ENCODE results near the gene CDKL1. TPM values are rescaled to one million over a fixed set of nuclear protein-coding genes. Genes with fewer than 3 reads are reported as not detected.

Gene CDKL1
- total RNA-seq, 1 donor from 2014 or later, result 2.4 TPM

DNA sequence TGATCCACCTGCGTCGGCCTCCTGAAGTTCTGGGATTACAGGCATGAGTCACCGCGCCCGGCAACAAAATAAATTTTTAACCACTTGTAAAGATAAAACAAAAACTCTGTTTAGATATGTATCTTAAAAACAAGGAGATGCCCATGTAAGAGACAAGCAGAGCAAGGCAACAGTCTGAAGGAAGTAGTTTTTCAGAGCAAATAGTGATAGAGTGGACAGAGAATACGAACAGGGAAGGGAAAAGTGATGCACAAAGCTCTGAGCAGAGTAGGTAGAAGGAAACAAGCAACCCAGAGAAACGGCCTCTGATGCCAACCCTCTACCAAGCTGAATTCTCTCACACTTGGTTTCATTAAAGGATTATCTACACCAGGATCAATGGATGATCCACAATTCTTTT is 24.8 kb upstream of the CDKL1 start:
- peaks cover 1% of the 10 kb centered on the region for H3K36me3 ChIP-seq (ENCODE audit: control insufficient read depth, insufficient read depth, low read length)
- TF ChIP-seq, protein P1, sequence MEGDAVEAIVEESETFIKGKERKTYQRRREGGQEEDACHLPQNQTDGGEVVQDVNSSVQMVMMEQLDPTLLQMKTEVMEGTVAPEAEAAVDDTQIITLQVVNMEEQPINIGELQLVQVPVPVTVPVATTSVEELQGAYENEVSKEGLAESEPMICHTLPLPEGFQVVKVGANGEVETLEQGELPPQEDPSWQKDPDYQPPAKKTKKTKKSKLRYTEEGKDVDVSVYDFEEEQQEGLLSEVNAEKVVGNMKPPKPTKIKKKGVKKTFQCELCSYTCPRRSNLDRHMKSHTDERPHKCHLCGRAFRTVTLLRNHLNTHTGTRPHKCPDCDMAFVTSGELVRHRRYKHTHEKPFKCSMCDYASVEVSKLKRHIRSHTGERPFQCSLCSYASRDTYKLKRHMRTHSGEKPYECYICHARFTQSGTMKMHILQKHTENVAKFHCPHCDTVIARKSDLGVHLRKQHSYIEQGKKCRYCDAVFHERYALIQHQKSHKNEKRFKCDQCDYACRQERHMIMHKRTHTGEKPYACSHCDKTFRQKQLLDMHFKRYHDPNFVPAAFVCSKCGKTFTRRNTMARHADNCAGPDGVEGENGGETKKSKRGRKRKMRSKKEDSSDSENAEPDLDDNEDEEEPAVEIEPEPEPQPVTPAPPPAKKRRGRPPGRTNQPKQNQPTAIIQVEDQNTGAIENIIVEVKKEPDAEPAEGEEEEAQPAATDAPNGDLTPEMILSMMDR (IDR thresholded peaks at IDR 0.05; ENCODE audit: insufficient read depth, low read length, poor library complexity, severe bottlenecking), result no peak

DNA sequence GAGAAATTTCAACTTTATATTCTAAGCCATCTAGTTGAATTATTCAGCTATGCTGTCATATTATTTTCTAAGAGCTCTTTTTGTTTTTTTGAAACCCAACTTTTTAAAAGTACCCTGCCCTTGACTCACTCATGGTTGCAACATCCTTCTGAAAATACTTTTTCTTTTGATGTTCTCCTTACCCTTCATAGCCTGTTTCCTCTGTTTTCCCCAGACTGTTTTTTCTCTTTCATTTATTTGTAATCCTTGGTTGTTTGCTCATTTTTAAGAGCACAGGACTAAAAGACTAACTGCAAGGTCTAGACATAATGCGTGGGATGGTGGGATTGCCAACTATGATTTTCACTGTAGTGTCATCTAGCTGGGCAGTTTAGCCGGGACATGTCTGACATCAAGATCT is 21.2 kb upstream of the CDKL1 start:
- H3K27me3 ChIP-seq (ENCODE audit: control insufficient read depth, insufficient read depth, low read length), result no peaks in the 10 kb centered on the region
- no peak overlapping the region for H3K4me3 ChIP-seq (ENCODE audit: low read depth, low read length)
- TF ChIP-seq, protein P1 (IDR thresholded peaks at IDR 0.05; ENCODE audit: insufficient read depth, low read length, poor library complexity, severe bottlenecking), result no peak
- H3K36me3 ChIP-seq (ENCODE audit: control insufficient read depth, insufficient read depth, low read length), result no peaks in the 10 kb centered on the region
- DNase-seq (ENCODE audit: low read depth), result no peak

More for the DNA sequence above, 24.8 kb upstream of the CDKL1 start:
- Histone ChIP-seq H3K4me3 (ENCODE audit: low read depth, low read length) (no peak overlapping the region), H3K27me3 (ENCODE audit: control insufficient read depth, insufficient read depth, low read length) (no peaks in the 10 kb centered on the region)
- no peak for DNase-seq (ENCODE audit: low read depth)

DNA sequence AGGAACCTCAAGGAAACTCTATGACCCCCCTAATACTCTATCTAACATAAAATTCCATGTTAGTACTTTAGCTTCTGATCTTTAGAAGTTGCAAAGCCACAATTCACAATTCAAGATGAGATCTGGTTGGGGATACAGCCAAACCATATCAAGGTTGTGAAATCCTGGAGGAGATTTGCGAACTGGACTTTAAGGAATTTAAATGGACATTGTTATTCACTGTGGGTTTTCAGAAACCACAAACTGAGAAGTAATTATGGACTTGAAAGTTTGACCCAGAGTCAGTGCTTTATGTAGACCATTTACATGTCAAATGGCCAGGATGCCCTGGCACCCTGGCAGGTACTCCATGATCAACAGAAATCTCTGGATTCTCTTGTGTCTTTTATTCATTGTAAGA is 14.2 kb upstream of the CDKL1 start:
- no peak for DNase-seq (ENCODE audit: low read depth)

DNA sequence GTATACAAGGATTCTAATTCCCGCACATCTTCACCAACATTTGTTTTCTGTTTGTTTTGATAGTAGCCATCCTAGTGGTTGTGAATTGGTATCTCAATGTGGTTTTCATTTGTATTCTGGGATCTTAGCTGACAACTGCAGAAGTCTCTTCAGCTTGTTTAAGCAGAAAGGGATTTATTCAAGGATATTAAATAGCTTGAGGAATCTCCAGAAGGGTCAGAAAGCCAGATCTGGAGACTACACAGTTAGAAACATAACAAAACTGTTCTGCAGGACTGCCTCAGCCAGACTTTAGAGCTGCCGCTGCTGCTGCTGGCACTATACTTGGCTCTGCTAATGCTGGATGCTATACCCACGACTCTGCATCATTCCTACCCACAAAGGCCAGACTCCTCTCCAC is 13.4 kb upstream of the CDKL1 start:
- no peak for DNase-seq (ENCODE audit: low read depth)
- Histone ChIP-seq H3K4me3 (ENCODE audit: low read depth, low read length) (no peak overlapping the region), H3K27me3 (ENCODE audit: control insufficient read depth, insufficient read depth, low read length) (no peaks in the 10 kb centered on the region), H3K36me3 (ENCODE audit: control insufficient read depth, insufficient read depth, low read length) (no peaks in the 10 kb centered on the region)
- TF ChIP-seq, protein P1 (IDR thresholded peaks at IDR 0.05; ENCODE audit: insufficient read depth, low read length, poor library complexity, severe bottlenecking), result no peak

More for the DNA sequence above, 14.2 kb upstream of the CDKL1 start:
- TF ChIP-seq, protein P1 (IDR thresholded peaks at IDR 0.05; ENCODE audit: insufficient read depth, low read length, poor library complexity, severe bottlenecking), result no peak
- Histone ChIP-seq H3K4me3 (ENCODE audit: low read depth, low read length) (no peak overlapping the region), H3K36me3 (ENCODE audit: control insufficient read depth, insufficient read depth, low read length) (no peaks in the 10 kb centered on the region), H3K27me3 (ENCODE audit: control insufficient read depth, insufficient read depth, low read length) (no peaks in the 10 kb centered on the region)

DNA sequence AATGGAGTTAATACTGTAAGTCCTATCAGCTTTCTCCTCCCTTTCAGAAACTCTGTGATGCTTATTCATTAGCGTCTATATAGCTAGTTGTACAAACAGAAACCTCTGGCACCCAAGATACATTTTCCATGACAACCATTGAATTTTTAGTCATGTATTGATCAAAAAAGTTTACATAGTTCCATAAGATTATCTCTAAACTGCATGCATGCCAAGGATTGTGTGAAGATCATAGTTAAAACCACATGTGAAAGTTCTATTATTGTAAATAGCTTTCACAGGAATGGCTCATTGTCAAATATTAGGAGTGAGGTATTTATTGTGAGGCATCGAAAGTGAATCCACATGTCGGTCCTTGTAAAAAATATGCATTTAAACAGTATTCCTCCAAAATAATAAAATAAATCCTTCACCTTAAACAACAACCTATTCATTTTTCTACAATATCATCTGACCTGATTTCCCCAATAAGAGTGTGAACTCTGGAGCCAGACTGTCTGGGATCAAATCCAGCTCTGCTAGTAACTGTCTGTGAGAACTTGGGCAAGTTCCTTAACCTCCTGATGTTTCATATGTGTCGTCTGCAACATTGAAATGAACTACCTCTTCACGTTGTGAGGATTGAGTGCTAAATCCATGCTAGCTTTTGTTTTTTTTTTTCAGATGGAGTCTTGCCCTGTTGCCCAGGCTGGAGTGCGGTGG is 10.6 kb upstream of the CDKL1 start:
- DNase-seq (ENCODE audit: low read depth), result no peak
- H3K36me3 ChIP-seq (ENCODE audit: control insufficient read depth, insufficient read depth, low read length), result no peaks in the 10 kb centered on the region
- TF ChIP-seq, protein P1 (IDR thresholded peaks at IDR 0.05; ENCODE audit: insufficient read depth, low read length, poor library complexity, severe bottlenecking), result no peak
- H3K4me3 ChIP-seq (ENCODE audit: low read depth, low read length), result no peak overlapping the region
- H3K27me3 ChIP-seq (ENCODE audit: control insufficient read depth, insufficient read depth, low read length), result no peaks in the 10 kb centered on the region

DNA sequence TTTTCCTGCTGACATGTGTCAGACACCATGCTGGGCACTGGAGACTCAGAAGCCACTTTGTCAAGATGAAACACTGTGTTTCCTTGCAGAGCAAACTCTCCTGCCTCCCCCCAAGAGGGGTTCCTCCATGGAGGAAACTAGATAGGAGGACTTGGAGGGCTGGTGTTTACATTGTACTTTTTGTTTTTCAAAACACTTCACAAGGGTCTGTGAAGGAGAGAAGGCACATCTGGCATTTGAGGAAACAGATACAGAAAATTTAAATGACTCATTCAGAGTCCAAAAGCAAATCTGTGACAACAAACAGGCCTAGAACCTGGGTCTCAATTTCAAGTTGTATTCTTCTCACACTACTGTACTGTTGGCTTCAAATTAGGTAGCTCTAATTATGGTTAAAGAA is 6.7 kb upstream of the CDKL1 start:
- no peak for DNase-seq (ENCODE audit: low read depth)
- Histone ChIP-seq H3K27me3 (ENCODE audit: control insufficient read depth, insufficient read depth, low read length) (no peaks in the 10 kb centered on the region), H3K4me3 (ENCODE audit: low read depth, low read length) (no peak overlapping the region), H3K36me3 (ENCODE audit: control insufficient read depth, insufficient read depth, low read length) (no peaks in the 10 kb centered on the region)
- TF ChIP-seq, protein P1 (IDR thresholded peaks at IDR 0.05; ENCODE audit: insufficient read depth, low read length, poor library complexity, severe bottlenecking), result no peak
